HG03354 (cell line): Measurements from ENCODE around the gene HOXB6.
A peak's percentile ranks its signal among the peaks of the same experiment; 100 is the strongest.

Experiments
- ATAC-seq: cut with Tn5 transposase; IDR thresholded peaks from one replicate; pipeline ENCODE4 v1.9.1; 2021; ENCODE audit warnings: mild to moderate bottlenecking; ENCODE audit not compliant: unreplicated experiment, poor library complexity, severe bottlenecking

Gene HOXB6

DNA sequence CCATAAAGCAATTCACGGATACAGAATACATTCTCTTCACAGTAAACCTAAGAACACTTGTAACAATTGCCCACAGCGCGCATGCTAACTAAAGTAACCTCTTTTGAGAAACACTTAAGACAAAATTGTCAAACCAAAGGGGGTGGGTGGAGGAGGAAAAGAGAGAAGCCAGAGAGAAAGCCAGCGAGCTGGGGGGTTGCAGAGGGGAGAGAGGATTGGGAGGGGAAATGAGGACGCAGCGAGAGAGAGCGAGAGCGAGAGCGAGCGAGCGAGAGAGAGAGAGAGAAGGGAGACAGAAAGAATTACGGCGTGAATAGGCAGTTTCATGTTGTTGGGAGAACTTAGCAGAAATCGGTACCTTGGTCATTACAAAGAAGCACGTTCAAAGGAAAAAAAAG is 7.7 kb upstream of the HOXB6 start:
- ATAC-seq: no peak

DNA sequence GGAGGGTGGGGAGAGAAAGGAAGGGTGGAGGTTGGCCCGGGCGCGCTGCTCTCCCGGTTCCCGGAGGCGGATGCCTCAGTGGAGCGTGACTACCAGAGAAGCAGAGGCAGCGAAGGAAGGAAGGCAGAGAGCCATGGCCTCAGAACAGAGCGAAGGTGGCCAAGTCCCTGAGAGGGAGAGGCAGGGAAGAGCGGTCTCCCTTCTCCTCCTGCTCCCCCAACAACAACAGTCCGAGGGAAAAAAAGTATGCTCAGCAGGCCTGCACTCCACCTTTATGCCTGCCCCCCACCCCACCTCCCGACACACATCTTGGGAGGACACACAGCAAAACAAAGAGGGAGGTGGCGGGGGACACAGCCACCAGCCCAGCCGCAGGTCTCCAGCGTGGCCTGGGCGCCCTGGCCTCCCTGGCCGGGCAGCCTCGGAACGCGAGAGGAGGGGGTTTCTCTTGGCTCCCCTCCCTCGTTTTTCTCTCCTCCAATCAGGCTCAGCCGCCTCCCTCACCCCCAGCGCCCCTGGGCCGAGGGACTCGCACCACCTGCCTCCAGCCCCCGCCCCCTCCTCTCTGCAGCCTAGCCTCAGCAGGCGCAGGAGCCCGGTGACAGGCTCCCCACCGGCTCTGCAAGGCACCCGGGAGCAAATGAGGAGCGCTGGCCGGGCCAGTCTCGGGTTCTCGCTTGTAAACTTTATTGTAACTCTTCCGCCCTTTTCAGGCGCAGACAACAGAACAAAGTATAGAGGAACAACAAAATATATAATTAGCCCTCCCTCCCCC is 7.1 kb upstream of the HOXB6 start:
- no peak for ATAC-seq

DNA sequence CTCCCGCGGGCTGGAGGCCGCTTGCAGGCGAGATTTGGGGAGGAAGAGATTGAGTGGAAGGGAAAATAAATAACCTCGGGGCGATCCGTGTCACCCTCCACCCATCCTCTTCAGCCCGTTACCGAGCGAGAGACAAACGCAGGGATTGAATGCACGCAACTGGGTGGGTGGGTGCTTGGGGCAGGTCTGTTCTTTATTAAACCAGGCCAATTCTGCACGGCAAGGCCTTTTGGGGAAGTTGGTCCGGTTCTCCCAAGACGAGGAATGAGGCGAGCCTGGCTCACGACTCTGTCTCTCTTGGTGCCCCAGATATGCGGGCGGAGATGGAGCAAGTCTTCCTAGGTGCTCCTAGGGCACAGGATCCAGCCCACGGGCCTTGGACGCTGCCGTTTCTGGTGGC is 6.4 kb upstream of the HOXB6 start:
- ATAC-seq: peak; percentile 10

DNA sequence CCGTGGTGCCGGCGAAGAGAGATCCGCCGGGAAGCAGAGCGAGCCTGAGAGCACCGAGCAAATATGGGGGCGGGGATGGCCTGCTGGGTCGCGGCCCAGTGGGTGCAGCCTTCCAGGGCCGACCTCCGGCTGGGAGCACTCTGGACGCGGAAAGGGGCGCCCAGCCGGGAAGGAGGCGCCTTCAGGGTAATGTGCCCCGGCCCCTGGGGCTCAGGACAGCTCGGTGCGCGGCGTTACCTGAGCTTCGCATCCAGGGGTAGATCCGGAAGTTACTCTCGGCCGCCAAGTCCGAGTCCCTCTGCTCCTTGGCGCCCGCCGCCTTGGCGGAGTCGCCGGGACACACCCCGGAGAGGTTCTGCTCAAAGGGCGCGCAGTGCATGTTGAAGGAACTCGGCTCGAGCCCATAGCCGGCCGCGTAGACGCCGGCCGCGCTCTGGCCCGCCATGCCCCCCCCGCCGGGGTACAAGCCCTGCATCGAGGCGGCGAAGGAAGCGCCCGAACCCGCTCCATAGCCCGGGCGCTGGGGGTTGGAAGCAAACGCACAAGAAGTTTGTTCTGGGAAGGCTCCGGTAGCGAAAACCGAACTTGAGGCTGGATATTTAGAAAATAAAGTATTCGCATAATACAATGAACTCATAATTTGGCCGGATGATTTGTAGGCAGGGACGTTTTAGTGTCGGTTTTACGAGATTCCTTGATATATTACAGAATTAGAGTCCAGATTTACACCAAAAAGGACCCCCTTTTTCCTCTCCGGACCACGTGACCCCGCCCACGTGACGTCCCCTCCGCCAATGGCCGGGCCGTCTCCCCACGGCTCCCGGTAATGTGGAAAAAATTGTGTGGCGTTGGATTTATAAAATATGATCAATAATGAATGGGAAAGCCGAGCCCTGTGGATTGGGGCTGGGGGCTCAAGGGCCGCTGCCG is 5.8 kb upstream of the HOXB6 start, which contains the start of gene HOXB7:
HOXB7 (minus strand) TSS at position 736 of the 930 bp plus-strand sequence; CDS start at position 637, 99 bp downstream.
- ATAC-seq: peak; percentile 49

DNA sequence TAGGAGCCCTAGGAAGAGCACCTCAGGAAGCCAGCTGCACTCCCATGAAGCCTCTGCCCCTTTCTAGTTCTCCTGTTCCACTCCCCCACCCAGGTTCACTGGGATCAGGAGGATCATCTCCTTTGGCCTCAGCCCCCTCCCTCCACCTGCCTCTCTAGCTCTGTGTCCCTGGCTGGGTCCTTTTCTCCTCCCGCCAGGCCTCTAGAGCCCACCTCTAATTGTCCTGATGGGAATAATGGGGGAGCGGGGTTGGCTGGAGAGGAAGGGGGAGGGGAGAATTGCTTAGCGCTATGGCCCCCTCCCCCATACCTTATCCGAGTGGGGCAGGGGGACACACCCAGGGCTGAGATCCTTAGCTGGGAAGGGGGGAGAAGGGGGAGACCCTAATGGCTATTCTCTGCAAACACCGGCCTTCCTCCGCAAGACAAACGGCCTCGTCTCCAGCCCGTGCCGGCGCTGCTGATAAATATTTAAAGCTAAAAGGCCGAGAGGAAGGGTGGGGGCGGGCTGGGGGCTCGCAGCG is 5.0 kb upstream of the HOXB6 start:
- ATAC-seq: no peak

DNA sequence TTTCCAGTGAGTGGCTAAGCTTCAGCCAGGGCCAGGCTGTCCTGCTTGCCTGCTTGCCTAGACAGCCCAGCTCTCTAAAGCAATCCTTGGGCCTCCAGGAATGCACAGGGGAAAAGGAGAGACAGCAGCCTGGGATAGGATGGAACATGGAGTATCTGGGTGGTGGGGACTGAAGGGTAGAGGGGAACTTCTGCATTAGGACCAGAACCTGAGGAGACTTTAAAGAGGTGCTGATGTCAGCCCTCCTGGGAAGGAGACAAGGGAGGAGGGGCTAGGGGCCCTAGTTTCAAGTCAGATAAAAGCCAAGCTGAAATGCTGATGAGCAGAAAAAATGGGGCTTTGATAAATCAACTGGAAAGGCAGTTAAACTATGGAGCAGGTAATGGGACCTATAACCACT is 4.2 kb upstream of the HOXB6 start:
- no peak for ATAC-seq

DNA sequence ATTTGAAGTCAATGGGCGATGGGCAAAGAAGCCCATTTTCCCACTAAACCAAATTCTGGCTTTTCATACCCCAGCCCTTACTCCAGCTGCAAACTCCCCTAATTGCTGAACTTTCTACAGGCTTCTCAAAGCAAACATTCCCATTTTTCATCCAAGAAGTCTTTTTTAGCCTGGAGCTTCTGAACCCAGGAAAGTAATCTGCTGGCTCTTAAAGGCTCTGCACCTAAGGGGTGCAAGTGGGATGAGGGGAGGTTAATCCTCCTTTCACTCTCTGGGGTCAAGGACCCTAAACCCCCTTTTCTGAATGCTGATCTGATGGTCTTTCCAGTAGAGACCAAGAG is 3.7 kb upstream of the HOXB6 start:
- no peak for ATAC-seq

DNA sequence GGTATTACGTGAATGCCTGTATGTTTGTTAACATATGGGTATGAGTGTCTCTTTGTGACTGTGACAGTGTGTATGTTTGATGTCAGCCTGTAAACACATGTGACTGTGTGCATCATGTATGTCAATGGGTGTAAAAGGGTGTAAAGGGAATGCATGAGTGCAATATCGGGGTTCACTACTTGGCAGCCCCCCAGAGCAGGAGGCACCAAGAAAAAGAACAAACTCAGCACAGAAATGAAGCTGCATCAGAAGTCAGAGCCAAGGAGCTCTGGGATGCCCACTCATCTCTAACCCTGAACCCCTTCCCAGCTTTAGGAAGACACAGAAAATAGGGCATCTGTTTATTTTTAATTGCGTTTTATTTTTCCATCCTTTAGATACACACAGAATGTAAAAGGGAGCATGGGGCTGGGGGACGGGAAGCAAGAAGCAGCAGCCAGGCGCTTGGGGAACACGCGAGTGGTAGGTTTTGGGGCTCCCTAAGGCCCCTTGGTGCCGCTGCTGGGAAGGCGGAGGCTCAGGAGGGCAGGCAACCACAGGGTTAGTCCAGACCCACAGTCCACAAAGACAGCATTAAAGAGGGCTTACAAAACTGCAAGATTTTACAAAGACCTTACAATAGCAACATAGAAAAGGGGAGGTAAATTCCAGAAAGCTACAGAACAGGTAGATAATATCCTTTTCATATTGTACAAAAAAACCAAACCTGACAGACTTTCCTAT is 2.3 kb upstream of the HOXB6 start:
- ATAC-seq: no peak

DNA sequence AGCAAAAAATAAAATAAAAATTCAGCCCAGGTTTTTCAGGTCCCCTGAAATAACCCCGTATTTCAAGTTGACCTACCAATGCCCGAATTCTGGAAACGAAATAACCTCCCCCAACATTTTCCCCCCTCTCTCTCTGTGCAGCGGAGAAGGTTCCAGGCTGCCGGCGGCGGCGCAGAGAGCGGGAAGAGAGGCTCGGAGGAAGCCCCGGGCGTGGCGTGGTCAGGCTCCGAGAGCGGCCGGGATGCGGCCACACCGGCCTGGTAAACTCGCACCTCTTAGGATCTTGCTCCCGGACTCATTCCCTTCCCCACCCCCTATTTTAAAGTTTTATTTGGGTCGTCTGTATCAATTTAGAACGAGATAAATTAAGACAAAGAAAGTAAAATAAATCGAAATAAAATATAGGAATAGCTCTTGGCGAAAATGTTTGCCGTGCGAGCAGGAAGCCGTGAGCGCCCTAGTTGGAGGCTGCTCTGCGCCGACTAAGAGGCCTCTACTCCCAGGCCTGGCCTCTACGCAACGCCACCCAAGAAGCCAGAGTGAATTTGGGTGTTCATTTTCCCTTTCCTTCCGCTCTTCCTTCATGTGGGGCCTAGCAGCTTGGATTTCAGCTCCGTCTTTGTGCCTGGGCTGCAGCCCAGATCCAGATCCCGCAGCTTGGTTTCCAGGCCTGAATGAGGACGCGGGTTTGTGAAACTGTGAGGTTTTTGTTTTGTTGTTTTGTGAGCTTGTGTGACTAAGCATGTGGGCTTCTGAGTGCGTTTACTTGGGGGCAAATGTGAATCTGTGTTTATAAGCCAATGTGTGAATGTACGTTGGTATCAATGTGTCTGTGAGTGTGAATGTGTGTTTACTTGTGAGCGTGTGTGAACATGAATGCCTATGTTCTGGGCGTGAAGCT is 1.5 kb upstream of the HOXB6 start:
- ATAC-seq: no peak

DNA sequence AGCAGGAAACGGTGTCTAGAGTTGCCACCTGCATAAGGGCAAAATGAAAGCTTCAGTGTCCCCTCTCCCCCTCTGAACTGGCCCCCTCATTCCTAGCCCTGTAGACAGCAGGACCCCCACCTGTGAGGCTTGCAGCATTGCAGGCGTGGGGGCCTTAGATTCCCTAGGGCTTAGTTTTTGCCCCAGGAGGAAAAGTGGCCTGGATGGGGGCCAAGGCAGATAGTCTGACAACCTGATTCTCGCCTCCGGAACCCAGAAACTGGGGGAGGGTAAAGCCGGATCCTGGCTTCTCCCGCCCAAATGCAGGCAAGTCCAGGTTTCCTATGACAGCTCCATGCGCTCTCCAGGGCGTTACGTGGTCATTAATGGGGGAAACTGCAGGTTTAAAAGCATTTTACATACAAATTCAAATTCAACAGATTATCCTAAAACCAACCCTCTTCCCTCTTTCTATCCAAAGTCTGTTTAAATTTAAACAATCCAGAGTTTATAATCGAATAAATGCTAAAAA is 678 bp upstream of the HOXB6 start:
- no peak for ATAC-seq

DNA sequence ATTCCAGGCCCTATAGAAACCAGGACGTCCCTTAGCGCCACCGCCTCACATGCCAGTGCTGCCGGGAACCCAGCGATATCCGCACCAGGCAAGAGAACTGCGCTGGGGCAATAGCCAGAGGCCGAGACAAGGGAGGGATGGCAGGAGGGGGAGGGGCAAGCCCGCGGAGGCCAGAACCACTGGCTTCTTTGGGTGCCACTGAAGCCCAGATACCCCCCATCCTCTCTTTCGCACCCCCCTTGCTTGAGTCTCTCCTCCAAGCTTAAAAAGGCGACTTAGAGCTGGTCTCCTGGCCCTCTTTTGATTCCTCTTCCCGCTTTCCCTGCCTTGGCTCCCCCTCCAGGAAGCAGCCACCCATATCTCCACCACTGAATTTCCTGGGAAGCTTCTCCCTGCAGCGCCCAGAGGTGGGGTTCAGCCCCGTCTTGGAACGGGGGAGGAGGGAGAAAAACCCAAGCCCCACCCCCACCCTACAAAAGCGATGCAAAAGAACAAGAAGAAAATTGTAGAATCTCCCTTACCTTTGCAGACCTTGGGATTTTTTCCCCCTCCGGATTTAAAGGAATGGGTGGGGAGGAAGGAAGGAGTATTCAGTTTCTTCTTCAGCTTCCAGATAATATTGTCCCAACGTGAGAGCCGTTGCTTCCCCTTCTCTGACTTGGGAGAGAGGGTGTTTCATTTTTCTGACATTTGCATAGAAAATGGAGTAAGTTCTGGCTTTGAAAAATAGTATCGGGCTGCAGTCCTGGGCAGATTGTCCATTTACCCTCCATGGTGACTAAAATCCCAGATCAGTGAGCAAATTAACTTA is 622 bp downstream of the HOXB6 start:
- no peak for ATAC-seq

DNA sequence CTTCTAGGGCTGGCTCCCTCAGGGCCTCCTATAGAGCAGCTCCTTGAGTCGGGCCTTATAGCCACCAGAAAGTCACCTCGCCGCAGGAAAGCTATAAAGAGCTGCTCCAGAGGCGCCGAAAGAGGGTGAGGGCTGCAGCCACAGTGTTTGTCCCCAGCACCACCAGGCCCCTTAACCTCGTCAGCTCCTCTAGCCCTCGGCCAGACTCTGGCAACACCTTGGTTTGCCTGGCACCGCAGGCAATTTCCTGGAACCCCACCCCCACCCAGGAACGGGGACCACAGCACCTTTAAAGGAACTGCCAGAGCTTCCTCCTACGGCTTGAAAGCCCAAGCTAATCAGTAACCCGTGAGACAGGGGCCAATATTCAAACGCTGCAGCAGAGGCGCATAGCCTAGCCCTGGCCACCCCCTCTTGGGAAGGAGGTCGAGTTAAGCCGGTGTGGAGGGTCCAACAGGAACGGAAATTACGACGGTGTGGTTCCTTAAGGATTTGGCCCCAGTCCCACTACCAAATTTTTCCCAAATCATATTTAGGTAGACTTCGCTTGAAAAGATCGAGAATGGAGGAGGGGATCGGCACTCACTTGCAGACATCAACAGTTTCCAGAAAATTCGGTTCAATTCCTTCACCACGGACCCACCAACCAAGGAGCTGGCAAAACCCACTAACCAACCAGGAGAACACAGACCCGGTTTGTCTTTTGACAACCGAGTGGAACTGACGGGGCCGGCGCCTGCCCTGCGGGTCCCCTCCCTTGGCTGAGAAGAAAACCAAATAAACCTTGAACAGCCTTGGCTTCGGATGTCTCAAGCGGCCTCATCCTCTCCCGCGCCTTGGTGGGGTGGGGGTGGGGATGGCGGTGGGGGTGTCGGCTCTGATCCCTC is 3.0 kb downstream of the HOXB6 start:
- ATAC-seq: no peak

DNA sequence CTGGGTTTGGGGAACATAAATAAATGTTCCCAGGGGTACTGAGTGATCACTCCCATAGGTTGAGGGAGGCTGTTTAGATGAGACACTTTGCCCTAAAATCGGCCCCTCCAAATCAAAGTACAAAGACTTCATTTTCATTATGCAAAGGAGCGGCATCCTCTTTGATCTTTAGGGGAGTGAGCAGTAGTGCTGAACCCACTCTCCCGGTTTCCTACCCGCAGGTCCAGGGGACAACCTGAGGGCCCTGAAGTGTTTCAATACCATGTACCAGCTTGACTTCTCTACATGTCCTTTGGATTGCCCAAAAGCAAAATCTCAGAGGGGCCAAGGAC is 3.6 kb downstream of the HOXB6 start:
- ATAC-seq: no peak

DNA sequence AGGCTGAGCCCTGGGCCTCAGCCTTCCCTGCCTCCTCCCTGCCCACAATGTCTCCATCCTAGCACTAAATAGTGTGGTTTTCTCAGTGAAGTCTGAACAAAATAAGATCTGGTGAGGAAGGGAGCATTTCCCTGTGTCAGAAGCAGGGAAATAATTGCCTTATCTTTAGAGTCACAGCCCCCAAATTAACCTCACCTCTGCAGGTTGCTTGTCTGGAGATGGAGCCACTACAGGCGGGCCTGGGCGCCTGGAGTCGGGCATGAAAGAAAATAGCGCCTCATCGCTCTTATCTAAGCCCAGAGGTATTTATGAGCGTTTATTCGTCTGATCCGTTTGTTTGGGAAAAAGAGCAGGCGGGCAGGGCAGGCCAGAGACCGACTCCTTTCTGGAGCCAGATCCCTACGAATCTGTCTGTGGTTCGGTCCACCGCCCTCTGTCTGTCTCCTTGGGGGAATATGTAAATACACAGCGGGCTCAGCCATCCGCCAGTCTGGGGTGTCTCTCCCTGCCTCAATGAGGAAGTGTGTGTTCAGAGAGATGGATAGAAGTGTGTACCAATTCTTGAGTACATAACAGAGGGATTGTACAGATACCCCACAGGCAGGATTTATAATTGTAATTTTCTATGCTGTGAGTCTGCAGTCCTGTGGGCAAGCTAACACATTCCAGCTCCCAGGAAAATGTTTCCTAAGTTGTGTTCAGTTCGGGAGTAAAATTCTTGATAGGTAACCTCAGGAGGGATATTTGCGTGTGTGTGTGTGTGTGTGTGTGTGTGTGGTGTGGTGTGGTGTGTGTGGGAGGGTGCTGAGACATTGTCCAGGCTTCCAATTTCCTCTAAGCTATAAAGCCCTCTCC is 4.3 kb downstream of the HOXB6 start:
- no peak for ATAC-seq

DNA sequence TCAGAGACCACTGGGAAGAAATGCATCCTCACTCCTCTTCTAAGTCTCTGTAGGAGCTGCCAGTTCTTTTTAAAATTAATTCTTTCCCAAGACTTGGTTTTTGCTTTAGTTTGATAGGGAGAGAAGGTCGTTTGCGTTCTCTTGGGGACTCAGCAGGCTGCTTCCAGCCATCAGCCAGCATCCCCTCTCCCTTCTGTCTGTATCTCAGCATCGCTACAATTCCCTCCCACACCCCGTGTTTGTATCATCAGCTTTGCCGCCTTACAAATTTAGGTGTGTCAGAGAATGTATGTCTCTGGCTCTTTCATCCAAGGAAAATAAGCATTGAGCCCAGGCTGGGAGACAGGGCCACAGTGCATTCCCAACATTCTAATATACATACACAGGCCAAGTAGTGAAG is 5.4 kb downstream of the HOXB6 start:
- ATAC-seq: no peak

DNA sequence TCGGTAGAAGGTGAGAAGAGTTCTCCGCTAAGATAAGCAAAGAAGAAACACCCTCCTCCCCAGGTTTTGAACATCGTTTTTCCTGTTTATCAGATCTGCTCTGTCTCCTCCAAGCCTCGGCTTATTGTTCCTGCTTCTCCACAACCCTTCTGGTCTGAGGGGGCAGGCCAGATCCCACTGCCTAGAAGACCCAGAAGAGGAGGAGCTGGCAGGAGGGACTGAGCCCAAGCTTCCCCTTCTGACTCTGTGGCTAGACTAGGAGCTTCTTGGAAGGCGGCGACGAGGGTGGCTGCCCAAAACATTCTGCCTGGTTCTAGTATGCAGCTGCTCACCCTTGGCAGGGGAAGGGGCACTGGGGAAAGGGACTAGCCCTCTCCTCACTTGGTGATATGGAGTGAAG is 6.0 kb downstream of the HOXB6 start:
- no peak for ATAC-seq
